ENCODE data around the gene PI4KA.
"Not testable (repeated sequence)": the region's sequence is repeated elsewhere in the genome, so short reads cannot be mapped to it uniquely, and the experiment has no call there.

The PI4KA gene

GRCh38 chr22:20720692-20721408 is 137.8 kb downstream of the PI4KA start:
- no peak for DNase-seq

GRCh38 chr22:20718727-20719126 is 139.9 kb downstream of the PI4KA start:
- DNase-seq = not testable (repeated sequence)

- DNase-seq = not testable (repeated sequence)
Observed at GRCh38 chr22:20717981-20718380, 140.6 kb downstream of the PI4KA start.

GRCh38 chr22:20717213-20717866 is 141.3 kb downstream of the PI4KA start:
- not testable (repeated sequence) for DNase-seq

- not testable (repeated sequence) for DNase-seq
Observed at GRCh38 chr22:20713116-20713515, 145.5 kb downstream of the PI4KA start.

- DNase-seq = not testable (repeated sequence)
Observed at GRCh38 chr22:20709966-20710365, 148.6 kb downstream of the PI4KA start.

- DNase-seq = not testable (repeated sequence)
Observed at GRCh38 chr22:20707549-20708118, 151.0 kb downstream of the PI4KA start.

GRCh38 chr22:20703816-20704609 is 154.6 kb downstream of the PI4KA start:
- DNase-seq = not testable (repeated sequence)

GRCh38 chr22:20703414-20703806 is 155.2 kb downstream of the PI4KA start:
- DNase-seq = not testable (repeated sequence)

GRCh38 chr22:20702546-20703413 is 155.8 kb downstream of the PI4KA start:
- DNase-seq = peak; percentile 56 to 84

GRCh38 chr22:20702175-20702545 is 156.5 kb downstream of the PI4KA start:
- DNase-seq = not testable (repeated sequence)

- DNase-seq = not testable (repeated sequence)
Observed at GRCh38 chr22:20701680-20702136, 156.9 kb downstream of the PI4KA start.

GRCh38 chr22:20700347-20700746 is 158.3 kb downstream of the PI4KA start:
- not testable (repeated sequence) for DNase-seq

- DNase-seq = not testable (repeated sequence)
Observed at GRCh38 chr22:20699856-20700255, 158.8 kb downstream of the PI4KA start.

- DNase-seq = peak in 1 of 2 experiments; percentile 57
Observed at GRCh38 chr22:20697481-20698113, 161.0 kb downstream of the PI4KA start.

GRCh38 chr22:20696056-20696455 is 162.6 kb downstream of the PI4KA start:
- DNase-seq = not testable (repeated sequence)

GRCh38 chr22:20695205-20695604 is 163.4 kb downstream of the PI4KA start:
- DNase-seq = not testable (repeated sequence)

GRCh38 chr22:20694256-20694655 is 164.4 kb downstream of the PI4KA start:
- DNase-seq = not testable (repeated sequence)

GRCh38 chr22:20692926-20693325 is 165.7 kb downstream of the PI4KA start:
- not testable (repeated sequence) for DNase-seq

- not testable (repeated sequence) for DNase-seq
Observed at GRCh38 chr22:20690586-20691317, 167.9 kb downstream of the PI4KA start.

Data from SW 1271 (cell line).